Fibroblast of peridontal ligament (primary cell): ENCODE measurements around the gene CHST9.

ENCODE experiments used
- DNase-seq: peaks from one replicate; pipeline ENCODE4 v3.0.0-alpha.2; 2010; ENCODE audit errors: extremely low read depth

Gene CHST9

DNA sequence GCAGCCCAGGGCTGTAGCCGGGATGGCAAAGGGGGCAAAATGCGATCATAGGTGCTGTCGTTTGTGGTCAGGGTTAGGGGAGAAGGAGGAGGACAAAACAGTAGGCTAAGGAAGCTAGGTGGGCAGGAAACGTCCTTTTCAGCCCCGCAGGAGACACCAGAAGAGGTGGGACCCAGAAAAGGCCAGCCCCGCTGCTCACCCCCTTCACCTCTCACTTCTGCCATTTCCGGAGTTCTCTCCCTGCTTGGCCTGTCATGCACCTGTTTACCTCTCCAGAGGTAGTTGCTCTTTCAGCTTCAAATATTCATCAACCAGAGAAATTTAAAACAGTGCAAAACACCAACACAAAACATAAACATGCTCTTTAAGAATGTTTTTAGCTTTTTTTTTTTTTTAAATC, 320.4 kb downstream of the CHST9 start:
- DNase-seq = no peak

DNA sequence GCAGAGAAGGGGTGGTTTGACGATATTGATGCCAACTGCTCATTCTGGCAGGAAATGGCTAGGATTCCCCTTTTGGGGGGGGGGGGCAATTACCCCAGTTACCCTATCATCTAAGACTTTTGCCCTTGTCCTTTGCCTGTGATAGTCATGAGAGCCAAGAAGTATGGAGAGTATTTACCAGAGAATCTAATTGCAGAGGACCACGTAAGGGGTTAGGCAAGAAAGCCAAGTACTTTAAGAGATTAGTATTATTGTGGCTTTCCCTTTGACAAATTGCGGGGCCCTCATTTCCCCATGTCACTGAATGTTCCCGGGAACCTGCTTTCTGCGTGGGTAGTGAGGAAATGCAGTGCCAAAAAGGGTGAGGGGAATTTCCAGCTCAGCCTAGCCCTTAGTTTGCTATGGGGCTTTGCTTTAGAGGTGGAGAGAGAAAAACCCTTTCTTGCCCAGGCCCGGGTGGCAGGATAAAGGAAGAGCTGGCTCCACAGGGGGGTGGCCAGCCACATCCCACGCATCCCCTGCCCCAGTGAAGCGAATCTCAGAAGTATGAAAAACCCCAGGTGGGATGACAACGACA, 321.1 kb downstream of the CHST9 start:
- no peak for DNase-seq

DNA sequence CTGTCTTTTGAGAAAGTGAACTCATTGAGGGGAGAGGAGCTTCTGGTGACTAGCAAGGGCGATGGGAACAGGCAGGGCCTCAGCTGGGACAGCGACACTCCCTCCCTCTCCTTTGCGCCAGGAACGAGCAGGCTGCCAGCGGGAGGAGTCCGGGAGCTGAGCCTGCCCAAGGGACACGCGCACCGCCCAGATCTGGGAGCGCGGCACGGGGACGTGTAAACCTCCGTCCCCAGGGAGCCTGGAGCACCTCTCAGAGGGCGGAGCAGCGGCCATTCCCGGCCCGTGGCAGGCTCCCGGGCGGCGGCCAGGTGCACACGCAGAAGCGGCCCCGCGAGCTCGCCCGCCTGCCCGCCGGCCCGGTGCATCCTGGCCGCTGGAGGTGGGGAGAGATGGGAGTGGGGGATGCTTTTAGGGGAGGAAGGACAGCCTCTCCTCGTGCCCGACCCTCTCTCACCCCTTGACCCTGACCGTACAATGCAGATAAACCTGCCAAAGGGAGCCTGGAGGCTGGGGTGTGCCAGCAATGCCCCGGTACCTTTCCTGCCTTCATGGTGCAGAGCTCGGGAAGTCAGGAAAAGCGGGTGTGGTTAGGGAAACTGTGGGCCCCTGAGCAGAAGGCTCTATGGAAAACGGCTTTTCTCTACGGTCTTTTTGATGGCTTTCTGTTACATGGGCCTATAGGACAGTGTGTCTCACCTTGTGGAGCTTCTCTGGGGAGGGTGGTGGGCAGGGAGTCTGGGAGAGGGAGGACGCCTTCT, 321.8 kb downstream of the CHST9 start:
- DNase-seq = no peak

- no peak for DNase-seq
Measured at GRCh38 chr18:26862084-26862483, 323.0 kb downstream of the CHST9 start.
